ENCODE results near the gene ITGAV.

The ITGAV gene

DNA sequence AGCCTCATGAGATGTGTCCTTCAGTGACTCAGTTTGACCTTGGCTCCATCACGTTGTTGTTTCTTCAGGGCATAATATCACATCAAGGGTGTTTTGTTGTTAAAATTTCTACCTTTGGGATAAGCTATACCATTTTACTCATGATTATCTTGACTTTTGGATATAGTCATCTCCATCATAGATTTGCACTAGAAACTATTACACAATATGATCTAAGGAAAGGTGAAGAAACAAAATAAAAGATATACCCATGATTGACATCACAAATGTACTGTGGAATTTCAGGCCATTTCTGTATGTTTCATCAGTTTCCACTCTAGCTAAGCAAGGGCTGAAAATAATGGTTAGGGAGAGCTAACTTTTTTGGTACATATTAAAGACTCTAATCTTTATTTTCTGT lies 79.3 kb downstream of the ITGAV start:
- no peak for DNase-seq (ENCODE audit: low read depth)

DNA sequence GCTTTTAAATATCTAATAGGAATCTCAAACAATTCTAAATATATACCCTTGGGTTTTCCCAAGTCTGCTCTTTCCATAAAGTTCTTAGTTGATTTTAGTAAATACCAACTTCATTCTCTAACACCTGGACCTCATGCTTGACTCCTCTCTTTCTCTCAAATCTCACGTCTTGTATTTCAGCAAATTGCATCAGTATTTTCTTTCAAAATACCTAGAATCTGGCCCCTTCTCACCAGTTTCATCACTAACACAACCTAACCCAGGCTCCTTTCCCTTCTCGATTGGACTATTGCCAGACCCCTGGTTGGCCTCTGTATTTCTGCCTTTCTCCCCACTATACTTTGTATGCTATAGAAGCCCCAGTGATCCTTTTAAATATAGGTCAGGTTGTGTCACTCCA lies 81.0 kb downstream of the ITGAV start:
- DNase-seq (ENCODE audit: low read depth): no peak

DNA sequence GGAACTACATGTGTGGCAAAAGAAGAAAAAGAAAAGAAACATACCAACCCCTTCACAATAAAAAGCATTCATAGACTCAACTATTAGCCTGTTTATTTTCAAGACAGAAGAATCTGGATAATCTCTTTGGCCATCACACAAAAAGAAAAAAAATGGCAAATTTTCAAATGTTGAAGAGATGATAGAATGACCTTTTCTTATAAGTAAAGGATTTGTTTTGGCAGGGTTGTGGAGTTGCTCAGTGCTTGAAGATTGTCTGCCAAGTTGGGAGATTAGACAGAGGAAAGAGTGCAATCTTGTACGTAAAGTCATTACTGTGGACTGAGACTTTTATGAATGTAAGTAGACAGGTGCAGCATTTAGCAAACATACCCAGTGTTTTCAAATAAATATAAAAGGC lies 85.5 kb downstream of the ITGAV start:
- no peak for DNase-seq (ENCODE audit: low read depth)

DNA sequence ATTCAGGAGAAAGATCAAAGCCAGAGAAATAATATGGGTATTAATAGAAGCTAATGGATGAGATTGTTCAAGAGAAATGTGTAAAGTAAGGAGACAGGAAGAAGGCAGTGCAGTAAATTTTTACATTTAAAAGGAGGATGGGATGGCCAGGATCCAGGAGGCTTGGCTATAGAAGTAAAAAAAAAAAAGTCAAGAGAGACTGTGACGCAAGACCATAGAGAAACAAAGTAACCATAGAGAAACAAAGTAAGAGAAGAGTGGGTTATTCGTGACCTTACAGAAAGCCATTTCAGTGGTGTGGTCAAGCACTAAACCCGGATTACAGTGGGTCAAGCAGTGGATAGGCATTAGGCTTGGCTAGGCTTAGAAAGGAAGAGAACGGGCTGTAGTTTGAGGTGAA lies 93.5 kb downstream of the ITGAV start:
- no peak for DNase-seq (ENCODE audit: low read depth)

DNA sequence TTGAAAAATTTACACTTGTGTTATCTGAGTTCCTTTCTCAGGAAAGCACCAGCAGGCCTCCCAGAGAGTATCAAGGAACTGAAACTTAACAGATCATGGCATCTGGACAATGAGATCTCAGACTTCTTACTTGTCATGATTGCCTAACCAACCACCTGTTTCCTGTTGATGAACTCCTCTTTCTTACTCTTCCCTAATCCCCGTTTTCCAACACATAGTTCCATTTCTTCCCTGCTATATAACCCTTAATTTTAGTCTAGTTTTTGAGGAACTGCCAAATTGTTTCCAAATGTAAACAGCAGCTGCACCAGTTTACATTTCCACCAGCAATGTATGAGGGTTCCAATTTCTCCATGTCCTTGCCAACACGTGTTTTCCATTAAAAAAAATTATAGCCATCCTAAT lies 98.0 kb downstream of the ITGAV start:
- no peak for DNase-seq (ENCODE audit: low read depth)

DNA sequence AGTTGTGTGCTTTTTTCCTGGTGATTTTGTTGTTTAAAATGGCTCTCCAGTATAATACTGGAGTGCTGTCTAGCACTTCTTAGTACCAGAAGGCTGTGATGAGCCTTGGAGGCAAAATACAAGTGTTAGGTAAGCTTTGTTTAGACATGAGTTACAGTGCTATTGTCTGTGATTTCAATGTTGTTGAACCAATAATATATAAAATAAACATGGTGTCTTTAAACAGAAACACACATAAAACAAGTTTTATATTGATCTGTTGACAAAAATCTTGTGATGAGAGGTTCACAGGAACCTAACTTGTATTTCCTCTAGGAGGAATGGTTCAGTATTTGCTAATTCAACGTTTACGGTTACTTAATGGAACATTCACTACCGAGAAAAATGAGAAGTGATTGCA lies 99.0 kb downstream of the ITGAV start:
- DNase-seq (ENCODE audit: low read depth): no peak

DNA sequence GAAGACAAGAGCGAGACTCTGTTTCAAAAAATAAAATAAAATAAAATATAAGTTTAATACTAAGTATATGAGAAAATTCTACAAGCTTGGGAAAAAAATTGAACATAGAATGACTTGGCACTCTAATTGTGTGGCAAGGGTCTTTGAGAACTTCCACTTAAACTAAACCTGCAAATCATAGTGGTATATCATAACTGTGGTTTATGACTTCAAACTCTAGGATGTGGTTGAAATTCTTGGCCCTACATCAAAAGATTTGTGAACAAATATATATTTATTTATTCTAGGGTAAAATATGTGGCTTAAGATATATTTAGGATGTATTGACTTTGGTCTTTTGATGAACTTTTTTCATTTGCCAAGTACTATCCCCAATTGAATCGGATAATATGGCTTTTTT lies 100.9 kb downstream of the ITGAV start:
- DNase-seq (ENCODE audit: low read depth): no peak

DNA sequence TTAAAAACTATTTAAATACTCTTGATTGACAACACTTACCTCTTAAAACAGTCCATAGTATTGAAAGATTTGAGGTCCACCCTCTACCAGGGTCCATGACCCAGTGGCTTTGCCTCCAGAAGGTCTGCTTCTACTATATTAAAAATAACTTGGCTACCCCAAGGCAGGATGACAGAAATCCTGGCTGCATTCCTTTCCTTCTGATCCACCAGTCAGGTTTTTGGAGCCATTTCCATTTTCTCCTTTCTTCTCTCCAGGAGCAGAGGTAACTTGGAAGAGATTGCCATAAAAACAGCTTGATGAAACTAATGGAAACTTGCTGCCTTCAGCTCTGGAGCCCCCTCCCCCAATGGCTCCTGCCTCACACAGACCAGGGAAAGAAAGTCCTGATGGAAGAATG lies 101.4 kb downstream of the ITGAV start:
- DNase-seq (ENCODE audit: low read depth): no peak

DNA sequence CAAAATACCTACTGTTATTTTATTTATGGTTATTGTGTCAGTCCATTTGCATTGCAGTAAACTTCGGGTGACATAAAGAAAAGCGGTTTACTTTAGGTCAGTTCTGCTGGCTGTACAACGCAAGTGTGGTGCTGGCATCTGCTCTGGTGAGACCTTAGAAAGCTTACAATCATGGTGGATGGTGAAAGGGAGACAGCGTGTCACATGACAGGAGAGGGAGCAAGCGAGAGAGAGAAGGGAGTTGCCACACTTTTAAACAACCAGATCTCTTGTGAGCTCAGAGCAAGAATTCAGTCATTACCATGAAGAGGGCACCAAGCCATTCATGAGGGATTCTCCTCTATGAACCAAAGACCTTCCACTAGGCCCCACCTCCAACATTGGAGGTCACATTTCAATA lies 102.0 kb downstream of the ITGAV start:
- no peak for DNase-seq (ENCODE audit: low read depth)

DNA sequence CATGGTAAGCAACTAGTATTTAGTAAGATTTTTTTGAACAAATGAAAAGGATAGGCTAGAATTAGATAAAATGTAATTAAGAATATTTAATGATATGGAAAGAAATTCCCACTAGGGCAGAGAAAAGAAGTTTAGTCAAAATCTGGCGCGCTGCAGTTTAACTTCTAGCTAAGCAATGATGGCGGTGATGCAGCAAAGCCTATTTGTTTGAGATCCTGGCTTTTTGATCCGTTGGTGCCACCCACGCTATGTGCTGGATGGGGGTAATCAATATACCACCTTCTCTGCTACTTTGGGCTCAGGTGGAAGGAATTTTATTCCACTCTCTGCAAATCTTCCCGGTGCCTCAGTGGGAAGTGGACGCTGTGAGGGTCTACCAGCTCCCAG lies 103.6 kb downstream of the ITGAV start:
- DNase-seq (ENCODE audit: low read depth): no peak

DNA sequence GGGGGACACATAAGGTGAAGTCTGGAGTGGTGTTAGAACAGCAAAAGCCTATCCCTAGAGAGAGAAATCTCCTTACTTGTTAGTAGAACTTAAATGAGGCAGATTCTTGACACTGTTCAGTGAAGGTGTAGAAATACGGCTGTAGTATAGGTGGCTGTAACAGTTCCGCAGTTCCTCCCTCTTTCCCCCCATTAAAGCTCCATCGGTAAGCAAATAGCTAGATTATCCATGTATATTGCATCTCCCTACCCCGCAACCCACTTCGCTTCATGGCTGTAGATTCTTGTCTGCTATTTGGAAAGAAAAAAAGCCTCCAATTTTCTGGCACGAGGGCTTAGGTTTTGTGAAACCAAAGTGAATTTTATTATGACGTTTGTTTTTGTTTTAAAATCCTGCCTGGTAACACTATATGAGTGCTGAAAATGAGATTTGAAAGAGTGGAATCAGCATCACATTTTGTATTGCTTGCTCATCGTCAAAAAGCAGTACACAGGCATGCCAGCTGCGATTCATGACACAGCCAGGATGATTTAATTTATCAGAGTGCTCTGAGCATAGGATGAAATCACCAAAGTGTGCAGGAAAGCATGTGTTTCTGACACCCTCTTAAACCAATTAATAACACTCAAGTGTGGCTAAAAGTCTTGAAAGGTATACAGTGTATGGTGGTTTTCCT lies 105.4 kb downstream of the ITGAV start:
- DNase-seq (ENCODE audit: low read depth): no peak

DNA sequence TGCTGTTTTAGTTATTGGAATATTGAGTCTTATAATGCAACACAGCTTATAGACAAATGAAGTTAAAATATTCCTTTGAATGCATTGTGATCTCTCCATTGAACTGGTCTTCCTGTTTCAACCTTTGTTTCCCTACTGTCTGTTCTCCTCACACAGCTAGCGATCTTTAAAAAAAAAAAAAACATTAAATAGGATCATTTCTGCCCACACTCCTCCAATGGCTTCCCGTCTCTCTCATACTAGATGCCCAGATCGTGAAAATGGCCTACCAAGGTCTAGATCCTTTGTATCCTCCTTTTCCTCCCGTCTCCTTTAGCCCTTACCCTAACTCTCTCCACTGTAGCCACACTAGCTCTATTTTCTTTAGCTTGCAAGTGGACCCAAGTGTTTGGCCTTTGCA lies 106.4 kb downstream of the ITGAV start:
- no peak for DNase-seq (ENCODE audit: low read depth)

DNA sequence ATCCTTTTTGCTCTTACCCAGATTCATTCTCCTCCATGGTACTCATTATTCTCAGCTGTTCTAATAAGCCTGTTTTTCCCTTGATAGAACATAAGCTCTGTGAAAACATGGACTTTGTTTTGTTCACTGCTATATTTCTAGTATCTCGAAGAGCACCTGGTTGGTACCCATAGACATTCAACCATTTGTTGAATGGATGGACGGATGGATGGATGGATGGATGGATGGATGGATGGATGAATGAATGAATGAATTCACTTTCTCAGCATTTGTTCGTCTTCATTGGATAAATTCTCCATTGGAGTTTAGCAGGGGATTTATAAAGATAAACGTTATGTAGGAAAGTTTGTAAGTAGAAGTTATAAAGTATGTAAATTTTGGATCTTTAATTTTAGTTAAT lies 106.9 kb downstream of the ITGAV start:
- DNase-seq (ENCODE audit: low read depth): no peak

DNA sequence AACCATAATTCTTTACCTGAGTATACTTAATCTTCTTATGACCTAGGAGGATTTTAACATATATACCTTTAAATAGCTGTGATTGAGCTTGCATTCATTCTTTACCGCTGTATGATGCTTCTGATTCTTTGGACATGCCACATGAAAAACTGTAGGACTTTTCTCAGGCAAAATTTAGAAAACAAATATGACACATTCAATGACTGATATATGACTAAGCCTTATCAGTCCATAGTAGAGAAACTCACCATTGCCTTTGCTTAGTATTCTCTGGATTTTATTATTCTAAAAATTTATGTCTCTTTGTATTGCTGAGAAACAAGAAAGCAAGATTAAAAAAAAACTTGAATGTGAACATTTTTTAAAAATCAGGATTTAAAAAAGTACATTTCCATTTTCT lies 107.7 kb downstream of the ITGAV start:
- no peak for DNase-seq (ENCODE audit: low read depth)

DNA sequence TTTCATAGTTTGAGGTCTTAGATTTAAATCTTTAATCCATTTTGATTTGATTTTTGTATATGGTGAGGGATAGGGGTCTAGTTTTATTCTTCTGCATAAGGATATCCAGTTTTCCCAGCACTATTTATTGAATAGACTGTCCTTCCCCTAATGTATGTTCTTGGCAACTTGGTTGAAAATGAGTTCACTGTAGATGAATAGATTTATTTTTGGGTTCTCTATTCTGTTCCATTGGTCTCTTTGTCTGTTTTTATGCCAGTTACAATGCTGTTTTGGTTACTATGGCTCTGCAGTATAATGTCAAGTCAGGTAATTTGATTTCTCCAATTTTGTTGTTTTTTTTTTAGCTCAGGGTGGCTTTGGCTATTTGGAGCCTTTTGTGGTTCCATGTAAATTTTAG lies 109.9 kb downstream of the ITGAV start:
- no peak for DNase-seq (ENCODE audit: low read depth)

DNA sequence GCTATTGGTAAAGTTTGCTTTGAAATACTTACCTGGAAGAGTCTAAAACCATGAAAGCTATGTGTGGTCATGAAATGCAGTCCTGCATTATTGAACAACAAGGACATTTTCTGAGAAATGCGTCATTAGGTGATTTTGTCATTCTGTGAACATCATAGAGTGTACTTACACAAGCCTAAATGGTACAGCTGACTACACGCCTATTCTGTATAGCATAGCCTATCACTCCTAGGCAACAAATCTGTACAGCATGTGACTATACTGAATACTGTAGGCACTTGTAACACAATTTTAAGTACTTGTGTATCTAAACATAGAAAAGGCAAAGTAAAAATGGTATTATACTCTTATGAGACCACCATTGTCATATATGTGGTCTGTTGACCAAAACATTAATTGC lies 112.2 kb downstream of the ITGAV start:
- no peak for DNase-seq (ENCODE audit: low read depth)

DNA sequence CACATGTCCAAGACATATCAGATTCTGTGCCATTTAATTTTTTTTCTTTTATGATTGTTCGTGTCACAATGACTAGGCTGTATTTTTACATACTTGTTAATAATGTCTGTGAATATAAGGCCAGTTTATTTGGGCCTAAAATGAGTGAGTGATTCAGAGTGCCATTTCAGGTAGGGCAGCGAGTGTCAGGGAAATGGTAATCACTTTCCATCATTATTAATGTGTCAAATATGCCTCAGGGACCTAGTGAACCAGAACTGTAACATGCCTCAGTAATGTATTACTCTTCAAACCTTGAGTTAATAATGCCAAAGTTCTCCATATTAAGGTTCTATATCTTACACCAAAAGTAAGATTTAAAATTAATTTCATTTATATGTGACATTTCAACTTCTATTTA lies 112.6 kb downstream of the ITGAV start:
- no peak for DNase-seq (ENCODE audit: low read depth)

DNA sequence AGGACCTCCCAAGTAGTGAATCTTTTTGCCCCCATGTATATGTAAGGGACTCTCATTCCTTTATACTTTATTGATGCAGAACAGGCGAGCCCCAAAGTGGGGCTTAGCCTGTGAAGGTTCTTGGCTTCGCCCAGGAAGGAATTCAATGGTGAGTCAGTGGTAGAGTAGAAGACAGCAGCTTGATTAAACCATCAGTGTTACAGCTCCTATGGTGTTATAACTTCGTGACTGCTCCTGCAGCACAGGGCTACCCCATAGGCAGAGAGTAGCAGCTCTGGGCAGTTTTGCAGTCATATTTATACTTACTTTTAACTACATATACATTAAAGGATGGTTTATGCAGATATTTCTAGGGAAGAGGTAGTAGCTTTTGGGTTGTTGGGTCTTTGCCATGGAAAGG lies 115.0 kb downstream of the ITGAV start:
- no peak for DNase-seq (ENCODE audit: low read depth)

DNA sequence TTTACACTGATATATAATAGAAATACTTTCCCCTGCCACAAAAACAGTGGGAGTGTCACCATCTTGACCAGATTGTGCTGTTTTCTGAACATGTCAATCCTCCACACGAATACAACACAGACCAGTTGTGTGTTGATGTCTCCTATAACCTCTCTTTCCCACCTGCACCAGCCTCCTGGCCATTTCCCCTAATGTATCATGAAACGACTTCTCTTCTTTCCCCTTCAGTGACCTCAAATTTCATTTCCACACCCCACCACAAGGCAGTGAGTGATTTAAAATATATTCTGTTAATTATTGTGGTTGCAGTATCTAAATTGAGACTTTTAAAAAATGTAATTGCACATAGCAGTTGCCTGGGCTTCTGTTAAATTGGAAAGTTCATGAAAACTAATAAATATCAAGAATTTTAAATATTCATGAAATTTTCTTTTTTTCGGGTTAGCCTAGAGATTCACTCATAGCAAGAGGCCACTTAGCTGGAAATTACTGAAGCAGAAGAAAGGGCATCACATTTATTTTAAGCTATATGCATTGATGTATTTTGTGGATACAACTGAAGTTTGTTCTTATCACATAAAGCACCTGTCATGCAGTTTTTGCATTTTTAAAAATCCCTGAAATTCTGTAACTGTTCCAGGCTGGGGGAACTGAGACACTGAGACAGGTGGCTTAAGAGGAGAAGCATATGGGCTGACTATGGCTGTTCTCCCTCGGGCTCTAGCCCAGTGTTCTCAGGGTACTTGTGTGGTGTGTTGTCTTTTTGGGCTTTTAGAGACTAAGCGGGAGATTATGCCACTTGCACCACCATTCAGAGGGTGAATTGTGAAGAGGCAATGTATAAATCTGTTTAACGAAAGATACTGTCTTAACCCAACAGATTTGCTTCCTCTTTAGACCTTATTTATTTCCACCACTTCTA lies 119.9 kb downstream of the ITGAV start:
- DNase-seq (ENCODE audit: low read depth): no peak

DNA sequence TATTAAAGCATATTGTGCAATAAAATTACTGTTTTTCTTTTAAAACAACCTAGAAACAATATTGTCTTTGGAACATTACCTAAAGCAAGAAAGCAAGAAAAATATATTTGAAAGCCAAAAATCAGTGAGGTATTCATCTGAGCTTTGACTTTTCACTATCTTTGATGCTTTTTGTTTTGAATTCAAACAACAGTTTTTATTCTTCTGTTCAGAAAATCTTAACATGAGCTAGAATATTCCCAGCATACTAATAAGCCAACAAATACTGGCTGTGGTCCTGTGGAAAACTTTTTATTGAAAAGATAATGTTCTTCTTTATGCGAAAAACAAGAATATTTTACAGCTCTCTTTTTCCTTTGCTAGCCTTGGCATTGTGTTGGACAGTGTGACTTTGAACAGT lies 123.8 kb downstream of the ITGAV start:
- DNase-seq (ENCODE audit: low read depth): no peak

DNA sequence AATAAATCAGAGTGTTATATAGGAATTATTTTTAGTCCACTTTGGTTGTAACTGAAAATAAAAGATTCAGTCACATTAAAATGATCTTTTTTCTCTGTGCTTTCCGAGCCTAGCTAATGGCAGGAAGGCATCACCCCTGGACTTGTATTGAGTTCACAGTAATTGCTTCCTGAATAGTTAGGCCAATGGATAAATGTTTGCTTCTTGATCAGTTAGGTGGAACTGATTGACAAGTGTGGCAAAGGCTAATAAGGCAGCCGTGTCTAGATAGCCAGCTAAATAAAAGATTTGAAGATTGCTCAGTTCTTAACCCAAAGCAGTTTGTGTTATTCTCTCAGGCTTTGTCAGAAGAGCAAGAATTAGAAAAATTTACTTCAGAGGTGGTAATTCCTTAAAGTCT lies 124.8 kb downstream of the ITGAV start:
- no peak for DNase-seq (ENCODE audit: low read depth)

DNA sequence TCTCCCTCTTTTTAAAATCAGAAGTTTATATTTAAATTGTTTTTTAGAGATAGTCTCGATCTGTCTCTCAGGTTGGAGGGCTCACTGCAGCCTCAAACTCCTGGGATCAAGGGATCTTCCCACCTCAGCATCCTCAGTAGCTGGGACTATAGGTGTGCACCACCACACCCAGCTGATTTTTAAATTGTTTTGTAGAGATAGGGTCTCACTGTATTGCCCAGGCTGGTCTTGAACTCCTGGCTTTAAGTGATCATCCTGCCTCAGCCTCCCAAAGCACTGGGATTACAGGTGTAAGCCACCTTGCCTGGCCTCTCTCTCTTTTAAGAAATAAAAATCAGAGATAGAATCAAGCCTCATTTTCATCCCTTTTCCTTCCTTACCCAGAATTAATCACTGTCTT lies 126.1 kb downstream of the ITGAV start:
- DNase-seq (ENCODE audit: low read depth): no peak

DNA sequence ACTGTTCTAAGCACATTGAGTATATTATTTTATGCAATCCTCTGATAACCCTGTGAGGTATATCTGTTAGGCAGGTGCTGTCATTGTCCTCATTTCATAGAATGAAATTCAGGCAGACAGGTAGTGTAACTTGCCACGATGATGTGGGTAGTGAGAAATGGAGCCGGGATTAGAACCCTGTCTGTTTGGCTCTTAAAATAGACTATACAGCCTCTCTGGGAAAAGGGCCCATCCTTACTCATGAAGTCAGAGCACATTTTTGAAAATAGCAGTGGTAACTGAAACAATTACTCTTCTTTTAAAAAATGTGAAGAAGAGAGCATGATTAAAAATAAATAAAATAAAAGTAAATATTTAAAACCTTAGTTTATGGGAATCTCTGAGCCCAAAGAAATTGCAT lies 127.0 kb downstream of the ITGAV start:
- no peak for DNase-seq (ENCODE audit: low read depth)
